Fibroblast of skin of back (primary cell): ENCODE data around the gene TRIM2.

ENCODE experiments used
- DNase-seq: peaks from one replicate; pipeline ENCODE4 v3.0.0-alpha.2; 2013

Gene TRIM2

DNA sequence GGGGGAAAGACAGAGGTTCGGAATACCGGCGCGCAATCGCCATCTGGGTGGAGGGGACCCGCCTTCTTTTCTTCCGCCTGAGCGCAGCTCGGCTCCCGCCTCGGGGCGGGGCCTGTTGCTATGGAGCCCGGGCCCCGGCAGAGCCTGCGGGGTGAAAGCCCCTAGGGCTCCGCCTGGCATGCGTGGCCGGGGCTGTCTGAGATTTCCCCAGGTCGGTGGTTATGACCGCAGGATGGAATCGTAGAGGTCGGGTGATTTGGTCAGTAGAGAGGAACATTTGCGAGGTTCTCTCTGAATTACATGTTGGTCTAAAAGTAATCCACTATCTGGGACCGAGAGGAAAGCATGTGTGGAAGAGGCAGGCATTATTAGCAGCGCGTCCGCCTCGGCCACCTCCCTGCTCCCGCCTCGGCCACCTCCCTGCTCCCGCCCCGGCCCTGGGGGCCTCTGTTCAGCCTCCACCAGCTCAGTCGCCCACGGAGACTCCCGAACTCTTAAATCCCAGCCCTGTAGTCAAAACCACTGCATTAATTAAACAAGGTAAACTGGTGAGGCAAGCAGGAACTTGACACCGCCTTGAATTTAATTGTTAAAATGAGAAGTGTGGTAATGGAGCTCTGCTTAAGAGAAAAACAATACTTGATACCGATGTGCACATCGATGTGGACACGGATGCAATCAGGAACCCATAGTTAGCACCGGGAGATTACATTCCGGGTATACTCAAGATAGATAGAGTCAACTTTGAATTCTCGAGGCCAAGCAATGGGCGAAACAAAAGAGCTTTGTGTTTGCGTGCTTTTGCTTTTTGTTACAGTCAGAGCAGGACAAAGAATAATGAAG, 45.2 kb downstream of the TRIM2 start:
- peak; percentile 73 for DNase-seq

DNA sequence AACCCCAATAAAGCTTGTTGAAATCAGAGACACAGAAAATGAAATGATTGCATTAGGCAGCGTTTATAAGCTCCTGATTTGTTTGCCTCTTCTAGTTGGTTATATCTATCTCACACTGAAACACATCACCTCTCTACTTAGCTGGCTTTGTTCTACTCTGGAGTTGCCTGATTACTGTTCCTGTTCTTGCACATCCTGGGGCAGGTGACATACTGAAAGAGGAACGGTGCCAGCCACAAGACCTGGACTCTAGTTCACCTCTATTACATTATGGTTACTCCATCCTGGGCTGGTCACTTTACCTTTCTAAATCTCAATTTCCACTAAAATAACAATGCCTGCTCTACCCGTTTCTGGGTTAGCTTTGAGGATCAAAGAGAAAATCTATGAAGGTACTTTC, 47.9 kb downstream of the TRIM2 start:
- DNase-seq: no peak

DNA sequence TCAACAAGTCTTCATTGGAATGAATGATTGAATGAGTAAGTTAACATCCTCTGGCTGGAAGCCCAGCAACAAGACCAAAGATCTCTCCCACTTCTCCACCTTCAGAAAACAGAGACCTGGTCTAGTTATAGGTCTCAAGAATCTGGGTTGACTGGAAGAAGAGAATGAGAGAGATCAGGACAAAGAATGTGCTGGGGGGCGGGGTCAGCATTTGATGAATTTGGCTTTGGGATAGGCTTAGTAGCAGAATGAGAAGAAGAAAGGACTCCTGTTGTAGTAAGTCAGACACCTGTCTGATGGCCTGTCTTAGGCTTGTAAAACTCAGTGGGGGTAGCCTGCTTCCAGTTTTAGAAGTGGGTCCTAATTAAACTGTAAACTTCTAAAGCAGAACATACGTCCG, 51.0 kb downstream of the TRIM2 start:
- DNase-seq: no peak

DNA sequence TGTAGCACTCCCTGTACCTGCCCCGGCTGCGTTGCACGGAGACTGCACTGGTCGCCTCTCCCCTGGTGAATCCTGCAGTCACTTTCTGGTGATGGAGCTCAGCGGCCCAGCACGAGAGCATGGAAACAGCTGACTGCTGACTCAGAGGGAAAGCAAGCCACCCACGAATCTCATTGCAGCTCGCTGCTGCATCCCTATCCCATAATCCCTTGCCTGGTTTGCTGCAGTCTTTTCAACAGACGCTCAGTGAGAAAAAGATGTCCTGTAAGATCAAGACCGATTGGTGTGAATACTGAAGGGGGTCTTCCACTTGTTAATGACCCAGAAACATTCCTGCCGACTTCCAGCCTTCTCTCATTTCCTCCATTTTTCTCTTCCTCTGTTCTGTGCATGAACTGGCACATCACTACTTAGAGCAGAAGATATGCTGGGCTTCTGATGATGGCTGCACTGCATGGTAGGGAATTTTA, 52.9 kb downstream of the TRIM2 start:
- peak; percentile 75 for DNase-seq

DNA sequence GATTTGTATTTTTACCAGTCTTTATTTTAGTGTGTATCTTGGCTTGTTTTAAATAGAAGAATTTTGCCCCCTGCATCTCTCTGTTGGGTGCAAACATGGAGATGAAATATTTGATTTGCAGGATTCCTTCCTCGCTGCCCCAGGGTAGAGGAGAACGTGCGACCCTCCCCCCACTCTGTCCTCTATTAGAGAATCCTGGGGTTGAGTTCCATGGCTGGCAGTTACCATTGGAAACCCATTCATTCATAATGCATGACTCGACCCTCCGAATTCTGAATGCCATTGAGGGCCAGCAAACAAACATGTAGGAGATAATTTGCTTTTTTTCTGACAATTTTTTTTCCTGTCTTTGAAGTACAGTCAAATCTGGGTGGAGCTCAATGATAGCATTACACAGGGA, 53.7 kb downstream of the TRIM2 start:
- DNase-seq: no peak

DNA sequence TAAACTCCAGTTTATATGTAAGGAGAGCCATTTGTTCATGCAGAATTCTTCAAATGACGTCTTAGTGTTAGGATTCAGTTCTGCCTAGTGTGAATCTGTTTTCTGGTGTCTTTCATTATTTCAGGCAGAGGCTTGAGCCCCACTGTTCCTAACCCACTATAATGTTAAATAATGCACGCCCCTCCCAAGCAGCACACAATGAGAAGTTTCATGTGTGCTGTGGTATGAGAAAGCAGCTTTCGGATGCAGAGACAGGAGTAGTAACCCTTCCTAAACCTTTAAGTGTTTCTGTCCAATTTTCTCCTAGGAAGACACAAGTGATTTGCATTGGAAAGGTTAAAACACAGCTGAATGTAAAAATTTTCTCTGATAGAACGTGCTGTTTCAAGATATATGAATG, 54.5 kb downstream of the TRIM2 start:
- DNase-seq: no peak

DNA sequence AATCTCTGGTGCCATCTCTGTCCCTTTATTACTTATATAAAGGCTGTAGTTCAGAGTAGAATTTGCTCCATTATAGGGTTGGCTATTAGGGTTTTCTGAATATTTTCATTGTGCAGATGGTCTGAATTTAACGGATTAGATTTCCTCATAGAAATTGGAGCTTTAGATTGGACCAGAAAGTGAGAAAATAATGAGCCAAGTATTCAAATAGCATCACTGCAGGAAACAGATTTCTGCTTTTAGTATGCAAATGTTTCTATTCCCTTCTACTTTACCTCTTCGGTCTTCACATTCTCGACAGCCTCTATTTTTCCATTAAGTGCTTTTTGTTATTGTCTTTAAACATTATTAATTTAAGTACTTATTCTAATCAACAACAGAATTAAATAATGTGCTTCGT, 55.4 kb downstream of the TRIM2 start:
- no peak for DNase-seq

DNA sequence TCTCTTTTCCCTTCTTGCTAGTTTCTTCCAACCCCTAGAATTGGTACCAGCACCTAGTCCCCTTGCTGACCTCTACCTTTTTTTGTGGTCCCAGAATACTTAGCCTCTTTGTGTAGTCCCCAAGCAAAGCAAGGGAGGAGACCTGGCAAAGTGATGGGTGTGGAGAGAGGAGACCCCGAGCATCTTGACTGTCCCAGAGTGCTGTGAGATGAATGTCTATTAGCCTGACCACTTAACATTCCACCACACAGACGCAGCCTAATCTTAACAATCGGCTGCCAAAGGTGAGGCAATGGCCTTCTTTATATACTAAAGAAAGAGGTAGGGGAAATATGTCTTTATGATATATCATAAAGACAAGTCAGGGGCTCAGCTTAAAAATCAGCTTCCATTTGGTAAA, 55.9 kb downstream of the TRIM2 start:
- DNase-seq: no peak

DNA sequence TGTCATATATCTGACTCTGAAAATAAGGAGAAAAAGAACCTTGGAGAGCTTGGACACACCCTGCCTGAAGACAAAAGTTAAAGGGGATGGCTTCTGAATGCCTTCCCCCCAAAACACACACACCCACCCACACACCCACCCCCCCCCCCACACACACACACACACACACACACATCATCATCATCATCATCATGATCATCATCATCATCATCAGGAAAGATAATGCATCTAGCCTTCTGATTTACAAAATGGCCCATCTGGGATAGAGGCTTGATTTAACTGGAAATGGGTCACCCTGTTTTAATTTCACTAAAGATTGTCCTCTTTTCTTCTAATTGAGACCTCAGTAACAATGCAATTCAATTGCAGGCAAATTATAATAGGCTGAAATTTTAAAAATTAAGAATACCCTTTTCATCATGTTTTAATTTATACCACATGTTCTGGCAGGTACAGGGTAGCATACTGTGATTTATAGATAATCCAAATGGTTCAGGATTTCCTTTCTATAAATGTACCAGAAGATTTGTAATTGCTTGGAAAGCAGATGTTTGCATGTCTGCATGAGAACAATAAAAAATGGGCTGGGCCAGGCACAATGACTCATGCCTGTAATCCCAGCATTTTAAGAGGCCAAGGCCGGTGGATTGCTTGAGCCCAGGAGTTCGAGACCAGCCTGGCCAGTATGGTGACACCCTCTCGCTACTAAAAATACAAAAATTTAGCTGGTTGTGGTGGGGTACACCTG, 56.5 kb downstream of the TRIM2 start:
- no peak for DNase-seq

DNA sequence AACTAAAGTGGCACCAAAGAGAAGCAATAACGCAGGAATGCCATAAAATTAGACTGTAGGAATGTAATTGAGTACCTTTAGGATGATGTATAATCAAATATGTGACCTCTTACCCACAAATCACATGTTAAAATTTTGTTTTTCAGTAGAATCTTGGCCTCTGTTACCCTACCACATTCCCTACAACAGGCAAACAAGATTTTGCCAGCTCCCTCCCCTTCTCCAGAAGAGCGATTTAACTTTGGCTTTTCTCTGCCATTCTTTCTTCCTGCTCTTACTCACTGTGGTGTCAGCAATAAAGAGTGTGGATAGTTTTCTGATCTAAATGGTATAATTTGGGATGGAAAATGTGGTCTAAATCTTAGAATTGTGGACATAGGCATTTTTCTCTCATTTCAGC, 57.2 kb downstream of the TRIM2 start:
- DNase-seq: no peak

DNA sequence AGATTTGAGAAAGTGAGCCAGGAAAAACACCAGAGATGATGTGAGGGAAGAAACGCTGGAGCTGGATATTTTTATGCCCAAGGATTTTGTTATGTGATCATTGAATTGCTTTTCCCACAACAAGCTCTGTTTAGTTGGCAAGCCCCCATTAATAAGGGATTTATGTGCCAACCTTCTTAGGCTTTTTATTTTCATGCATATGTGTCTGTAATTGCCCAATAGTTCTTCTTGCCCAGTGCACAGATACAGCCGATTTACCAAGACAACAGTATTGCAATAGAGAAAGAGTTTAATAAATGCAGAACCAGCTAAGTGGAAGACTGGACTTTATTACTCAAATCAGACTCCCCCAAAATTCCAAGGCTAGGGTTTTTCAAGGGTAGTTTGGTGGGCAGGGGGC, 57.7 kb downstream of the TRIM2 start:
- DNase-seq: no peak

DNA sequence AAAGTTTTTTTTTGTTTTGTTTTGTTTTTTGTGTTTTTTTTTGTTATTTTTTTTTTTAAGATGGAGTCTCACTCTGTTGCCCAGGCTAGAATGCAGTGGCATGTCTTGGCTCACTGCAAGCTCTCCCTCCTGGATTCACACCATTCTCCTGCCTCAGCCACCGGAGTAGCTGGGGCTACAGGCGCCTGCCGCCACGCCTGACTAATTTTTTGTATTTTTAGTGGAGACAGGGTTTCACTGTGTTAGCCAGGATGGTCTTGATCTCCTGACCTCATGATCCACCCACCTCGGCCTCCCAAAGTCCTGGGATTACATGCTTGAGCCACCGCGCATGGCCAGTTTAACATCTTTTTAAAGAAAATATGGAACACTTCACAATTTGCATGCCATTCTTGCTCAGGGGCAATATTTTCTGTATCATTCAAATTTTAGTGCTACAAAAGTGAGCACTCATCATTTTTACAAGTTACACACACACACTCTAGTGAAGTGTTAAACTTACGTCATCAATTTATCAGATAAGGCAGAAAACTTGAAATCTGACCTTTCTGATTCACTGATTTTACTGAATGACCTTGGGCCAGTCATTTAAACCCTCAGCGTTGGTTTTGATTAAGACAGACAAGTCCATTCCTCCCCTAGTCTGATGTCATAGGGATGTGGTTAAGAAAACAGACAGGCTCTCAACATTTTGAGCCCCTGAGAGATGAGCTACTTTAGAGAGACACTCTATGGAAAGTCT, 61.2 kb downstream of the TRIM2 start:
- no peak for DNase-seq

DNA sequence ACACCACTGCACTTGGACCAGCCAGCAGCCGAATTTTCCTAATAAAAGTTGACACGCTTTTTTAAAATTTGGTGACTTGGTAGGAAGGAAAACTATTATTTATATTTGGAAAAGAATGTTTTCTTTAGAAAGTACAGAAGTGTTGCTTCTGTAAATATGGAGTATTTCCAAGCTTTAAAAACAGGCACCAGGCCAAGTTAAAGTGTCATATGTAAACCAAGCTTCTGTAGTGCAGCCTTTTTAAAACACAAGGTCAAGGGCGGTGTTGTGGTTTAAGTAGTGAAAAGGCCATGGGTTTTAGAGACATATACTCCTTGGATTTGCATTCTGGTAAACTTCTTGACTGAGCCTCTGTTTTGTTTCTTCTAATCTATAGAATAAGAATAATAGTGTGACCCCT, 62.7 kb downstream of the TRIM2 start:
- DNase-seq: peak; percentile 61

DNA sequence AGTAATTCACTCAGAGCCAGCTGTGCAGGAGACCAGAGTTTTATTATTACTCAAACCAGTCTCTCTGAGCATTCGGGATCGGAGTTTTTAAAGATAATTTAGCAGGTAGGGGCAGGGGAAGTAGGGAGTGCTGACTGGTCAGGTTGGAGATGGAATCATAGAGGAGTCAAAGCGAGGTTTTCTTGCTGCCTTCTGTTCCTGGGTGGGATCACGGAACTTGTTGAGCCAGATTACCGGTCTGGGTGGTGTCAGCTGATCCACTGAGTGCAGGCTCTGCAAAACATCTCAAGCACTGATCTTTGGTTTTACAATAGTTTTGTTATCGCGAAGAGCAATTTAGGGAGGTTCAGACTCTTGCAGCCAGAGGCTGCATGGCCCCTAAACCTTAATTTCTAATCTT, 63.6 kb downstream of the TRIM2 start:
- DNase-seq: no peak

DNA sequence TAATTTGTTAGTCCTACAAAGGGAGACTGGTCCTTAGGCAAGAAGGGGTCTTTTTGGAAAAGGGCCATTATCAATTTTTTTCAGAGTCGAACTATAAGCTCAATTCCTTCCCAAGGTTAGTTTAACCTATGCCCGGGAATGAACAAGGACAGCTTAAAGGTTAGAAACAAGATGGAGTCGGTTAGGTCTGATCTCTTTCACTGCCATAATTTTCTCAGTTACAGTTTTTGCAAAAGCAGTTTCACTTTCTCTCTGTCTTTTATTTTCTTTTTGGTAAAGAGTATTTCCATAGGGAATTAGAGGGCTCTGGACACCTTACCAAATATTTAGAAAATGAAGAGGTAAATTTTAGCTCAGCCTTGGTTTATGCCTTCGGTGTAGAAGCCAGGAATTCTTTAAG, 64.1 kb downstream of the TRIM2 start:
- no peak for DNase-seq

DNA sequence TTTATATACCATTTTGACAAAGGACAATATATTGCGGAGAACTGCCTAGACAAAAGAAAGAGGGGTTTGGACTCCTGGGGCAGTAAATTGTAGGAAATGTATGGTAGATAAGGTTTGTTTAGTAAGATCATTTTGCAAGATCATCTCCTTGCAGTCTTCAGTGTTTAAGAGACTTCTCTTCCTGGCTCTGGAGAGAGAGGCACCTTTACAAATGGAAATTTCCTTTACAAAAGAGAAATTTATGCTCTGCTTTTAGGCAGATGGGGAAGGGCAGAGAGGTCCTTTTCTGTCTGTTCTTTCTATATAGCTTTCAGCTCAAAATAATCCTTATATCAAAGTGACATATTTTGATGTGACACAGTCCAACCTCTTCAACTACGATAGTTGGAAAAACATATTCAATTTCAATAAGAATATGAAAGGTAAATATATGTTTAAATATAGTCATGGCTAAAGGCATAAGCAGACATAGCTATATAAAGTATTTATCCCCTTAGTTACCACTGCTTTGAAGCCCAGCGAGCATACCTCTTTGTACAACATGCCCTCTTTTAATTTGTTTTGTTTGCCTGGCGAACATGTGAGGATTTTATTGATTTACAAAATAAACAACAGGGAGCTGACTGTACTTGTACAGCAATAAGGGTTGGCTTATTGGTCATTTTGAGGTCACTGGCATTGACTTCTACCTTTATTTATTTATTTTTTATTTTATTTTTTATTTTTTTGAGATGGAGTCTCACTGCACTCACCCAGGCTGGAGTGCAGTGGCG, 65.2 kb downstream of the TRIM2 start:
- DNase-seq: no peak

DNA sequence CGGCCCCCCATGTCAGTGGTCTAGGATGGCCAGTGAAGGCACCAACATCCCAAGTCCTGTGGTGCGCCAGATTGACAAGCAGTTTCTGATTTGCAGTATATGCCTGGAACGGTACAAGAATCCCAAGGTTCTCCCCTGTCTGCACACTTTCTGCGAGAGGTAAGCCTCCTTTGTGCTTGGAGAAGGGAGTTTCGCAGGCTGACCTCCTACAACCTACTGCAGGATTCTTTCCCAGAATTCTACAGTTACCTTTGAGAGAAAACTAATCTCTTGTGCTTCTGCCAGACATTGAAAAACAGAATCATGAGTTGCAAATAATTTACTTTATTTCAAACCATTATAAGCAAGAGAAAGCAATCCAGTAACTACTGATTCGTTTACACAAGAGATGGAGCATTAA, 66.1 kb downstream of the TRIM2 start:
- no peak for DNase-seq

DNA sequence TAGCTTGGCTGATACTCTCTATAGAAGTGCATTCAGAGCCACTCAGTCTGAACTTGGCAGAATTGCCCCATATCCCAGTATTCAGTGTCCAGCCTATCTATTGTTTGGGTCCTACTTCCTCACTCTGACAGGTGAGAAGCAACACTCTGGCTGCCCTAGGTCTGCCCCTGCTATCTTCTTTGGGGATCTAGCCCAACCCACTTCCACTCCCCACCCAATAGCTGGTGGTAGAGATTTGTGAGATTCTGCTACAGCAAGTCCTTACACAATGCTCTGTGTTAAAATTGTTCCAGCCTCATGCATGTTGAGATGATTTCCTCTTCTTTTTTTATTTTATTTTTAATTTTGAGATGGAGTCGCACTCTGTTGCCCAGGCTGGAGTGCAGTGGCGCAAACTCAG, 67.6 kb downstream of the TRIM2 start:
- DNase-seq: no peak

DNA sequence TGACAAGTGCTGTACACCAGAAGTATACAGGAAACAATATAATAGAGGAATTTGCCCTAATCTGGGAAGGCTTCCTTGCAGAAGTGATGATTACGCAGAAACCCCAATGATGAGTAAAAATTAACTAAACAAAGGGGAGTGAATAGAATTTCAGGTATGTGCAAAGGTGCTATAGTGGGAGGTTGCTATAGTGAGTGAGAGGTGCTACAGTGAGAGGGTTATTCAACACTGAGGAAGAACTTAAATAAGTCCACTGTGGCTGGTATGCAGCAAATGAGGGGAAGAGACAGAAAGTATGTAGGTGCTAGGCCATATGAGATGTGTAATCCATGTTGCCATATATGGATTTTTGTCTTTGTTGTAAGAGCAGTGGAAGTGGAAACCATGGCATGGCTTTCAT, 69.5 kb downstream of the TRIM2 start:
- DNase-seq: no peak

DNA sequence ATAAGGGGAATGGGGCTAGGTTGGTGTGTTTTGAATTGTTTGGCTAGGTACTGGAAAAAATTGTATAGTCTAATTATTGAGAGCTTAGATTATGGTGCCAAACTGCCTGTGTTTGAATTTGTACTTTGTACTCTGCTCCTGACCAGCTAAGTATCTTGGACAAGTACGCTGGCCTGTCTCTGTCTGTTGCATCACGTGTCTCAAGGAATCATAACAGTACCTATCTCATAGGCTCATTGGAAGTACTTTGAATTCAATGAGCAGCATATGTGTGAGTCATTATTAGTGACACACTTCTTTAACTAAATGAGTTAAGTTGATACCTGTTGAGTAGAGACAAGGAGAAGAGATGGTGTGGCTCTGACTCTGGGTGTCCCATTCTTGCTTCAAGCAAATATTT, 70.7 kb downstream of the TRIM2 start:
- DNase-seq: no peak

DNA sequence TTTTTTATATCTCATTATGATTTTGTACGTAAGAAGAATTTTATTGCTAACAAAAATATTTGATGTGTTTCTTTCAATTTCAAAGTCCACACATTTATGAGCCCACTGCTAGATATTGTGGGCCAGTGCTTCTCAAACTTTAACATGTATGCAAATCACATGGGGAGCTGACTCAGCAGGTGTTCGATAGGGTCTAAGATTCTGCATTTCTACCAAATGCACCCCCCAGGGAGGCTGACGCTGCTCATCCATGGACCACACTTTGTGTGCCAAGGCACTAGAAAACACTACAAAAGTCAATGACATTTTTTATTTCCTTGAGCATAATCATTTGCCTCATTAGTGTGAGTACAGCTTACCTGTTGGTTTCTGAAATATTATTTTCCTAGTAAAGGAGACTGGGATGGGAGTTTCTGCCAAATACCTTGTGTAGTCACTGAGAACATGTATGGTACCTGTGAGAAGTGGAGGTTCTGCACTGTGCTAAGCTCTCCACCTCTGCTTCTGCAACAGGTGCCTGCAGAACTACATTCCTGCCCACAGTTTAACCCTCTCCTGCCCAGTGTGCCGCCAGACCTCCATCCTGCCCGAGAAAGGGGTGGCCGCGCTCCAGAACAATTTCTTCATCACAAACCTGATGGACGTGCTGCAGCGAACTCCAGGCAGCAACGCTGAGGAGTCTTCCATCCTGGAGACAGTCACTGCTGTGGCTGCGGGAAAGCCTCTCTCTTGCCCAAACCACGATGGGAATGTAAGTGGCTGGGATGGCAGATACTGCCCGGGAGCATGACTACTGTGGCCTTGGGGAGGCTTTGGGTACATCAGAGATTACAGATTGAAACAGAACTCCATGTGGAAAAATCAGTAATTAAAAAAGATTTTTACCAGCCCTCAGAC, 71.4 kb downstream of the TRIM2 start:
- DNase-seq: no peak

DNA sequence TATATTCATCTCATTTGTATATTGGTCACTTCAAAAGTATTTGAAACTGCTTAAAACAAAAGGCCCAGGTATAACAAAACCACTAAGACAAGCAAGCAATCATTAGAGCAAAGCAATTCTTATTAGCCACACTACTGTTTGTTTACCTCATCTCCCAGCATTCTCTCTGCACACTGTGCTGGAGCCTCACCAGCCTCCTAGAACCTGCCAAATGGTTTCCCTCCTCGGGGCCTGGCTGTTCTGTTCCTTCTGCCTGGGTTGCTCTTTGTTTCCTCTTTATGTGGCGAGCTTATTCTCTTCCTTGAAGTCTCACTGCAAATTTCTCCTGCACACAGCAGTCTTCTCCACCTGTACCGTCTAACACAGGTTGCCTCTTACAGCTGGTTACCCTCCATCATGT, 72.7 kb downstream of the TRIM2 start:
- no peak for DNase-seq
